ENCODE measurements around the gene FCRLA. TPM values are rescaled to one million over a fixed set of nuclear protein-coding genes. Genes with fewer than 3 reads are reported as not detected.
A peak's percentile ranks its signal among the peaks of the same experiment; 100 is the strongest.

FCRLA gene
- polyA plus RNA-seq, 1 donor from 2014 or later = 445 TPM

GRCh38 chr1:161735837-161736236 is 28.8 kb downstream of the FCRLA start:
- no peaks in the 10 kb centered on the region for H3K9me3 Mint-ChIP-seq
- no peaks in the 10 kb centered on the region for H3K27me3 Mint-ChIP-seq
- H3K36me3 Mint-ChIP-seq = no peaks in the 10 kb centered on the region
- H3K4me3 Mint-ChIP-seq = no peak overlapping the region
- H3K27ac Mint-ChIP-seq = peak overlapping the region in 1 of 3 donors; percentile 8
- peaks cover 24 to 32% (median 30%) of the 10 kb centered on the region in 3 donors for H3K4me1 Mint-ChIP-seq

DNA sequence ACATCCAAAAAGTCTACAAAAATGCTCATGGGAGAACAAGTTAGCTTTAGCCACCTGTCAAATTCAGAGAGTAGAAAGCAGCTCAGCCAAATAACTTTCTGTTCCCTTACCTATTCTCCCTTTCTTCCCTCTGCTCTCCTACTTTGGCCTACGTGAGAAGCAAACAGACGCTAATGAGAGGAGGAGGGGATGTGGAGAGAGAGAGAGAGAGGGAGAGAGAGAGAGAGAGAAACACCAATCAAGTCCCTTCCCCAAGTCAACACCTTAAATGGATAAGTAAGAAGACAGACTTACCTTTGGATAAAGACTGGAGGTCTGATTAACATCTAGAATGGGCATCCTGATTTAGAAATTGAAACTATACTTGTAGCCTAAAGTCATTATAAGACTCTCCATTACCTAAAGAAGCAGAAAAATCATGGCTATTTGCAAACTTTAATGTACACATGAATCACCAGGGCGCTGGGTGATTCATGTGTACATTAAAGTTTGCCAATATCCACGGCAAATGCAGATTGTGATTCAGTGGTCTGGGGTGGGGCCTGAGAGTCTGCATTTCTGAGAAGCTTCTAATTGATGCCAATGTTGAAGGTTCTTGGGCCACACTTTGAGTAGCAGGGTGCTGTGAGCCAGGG is 29.4 kb downstream of the FCRLA start:
- Mint-ChIP-seq H3K4me1 (peaks cover 31 to 36% (median 34%) of the 10 kb centered on the region in 3 donors), H3K27ac (peak overlapping the region in 2 of 3 donors; percentile 8 to 71), H3K4me3 (no peak overlapping the region), H3K36me3 (no peaks in the 10 kb centered on the region), H3K27me3 (no peaks in the 10 kb centered on the region), H3K9me3 (no peaks in the 10 kb centered on the region)

DNA sequence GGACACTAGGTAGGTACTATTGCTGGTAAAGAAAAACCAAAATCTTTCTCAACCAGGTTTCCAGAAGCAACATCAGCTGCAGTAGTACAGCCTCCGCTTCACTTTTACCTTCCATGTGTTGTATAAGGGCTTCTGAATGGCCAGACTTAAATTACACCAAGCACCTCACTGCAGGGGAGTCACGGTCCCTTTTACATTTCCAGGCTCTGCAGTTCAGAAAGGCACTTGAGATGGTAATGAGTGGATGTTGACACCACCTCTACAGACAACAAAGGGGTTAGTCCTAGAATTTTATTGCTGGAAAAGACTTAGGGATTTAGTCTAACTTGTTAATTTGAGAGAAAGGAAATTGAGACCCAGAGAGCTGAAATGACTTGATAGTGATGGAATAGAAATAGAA is 30.6 kb downstream of the FCRLA start:
- Mint-ChIP-seq H3K27me3 (no peaks in the 10 kb centered on the region), H3K4me1 (peaks cover 31 to 38% (median 33%) of the 10 kb centered on the region in 3 donors), H3K36me3 (no peaks in the 10 kb centered on the region), H3K4me3 (no peak overlapping the region), H3K27ac (peak overlapping the region in 1 of 3 donors; percentile 14), H3K9me3 (no peaks in the 10 kb centered on the region)

- peak overlapping the region; percentile 28 to 77 (median 54) for H3K4me3 Mint-ChIP-seq
- no peaks in the 10 kb centered on the region for H3K36me3 Mint-ChIP-seq
- H3K27me3 Mint-ChIP-seq = no peaks in the 10 kb centered on the region
- H3K27ac Mint-ChIP-seq = peak overlapping the region; percentile 53 to 97 (median 94)
- H3K4me1 Mint-ChIP-seq = peaks cover 31 to 38% (median 33%) of the 10 kb centered on the region in 3 donors
- no peaks in the 10 kb centered on the region for H3K9me3 Mint-ChIP-seq
Observed at GRCh38 chr1:161738627-161739287, 31.7 kb downstream of the FCRLA start.

DNA sequence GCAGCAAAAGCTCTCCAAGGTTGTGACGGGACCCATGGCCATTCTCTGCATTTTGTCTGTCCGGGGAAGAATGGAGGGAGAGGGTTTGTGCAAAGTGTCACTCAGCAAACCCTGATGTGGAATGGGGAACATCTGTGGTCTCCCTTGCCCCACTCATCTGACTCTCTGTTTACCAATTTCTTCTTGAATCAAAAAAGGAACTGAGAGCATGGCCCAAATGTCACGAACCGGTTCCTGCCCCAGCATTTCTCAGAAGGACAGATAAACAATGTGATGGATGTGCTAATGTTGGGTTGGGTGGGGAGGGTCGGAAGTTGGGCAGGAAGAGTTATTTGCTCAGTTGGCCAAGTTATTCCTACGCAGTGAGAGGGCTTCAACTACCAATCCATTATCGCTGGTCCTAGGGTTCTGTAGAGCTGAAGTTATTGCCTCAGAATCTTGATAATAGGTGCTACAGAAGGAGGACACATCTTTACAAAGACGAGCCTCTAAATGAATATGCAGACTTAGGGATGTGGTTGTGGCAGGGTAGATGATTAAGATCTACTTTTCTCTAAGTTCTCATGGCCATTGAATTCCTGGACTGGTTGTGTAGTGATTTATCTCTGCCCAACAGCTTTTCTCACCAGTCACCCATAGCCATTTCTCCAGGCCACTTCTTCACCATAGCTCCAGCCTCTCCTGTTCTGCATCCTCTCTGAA is 33.0 kb downstream of the FCRLA start:
- peaks cover 33 to 40% (median 33%) of the 10 kb centered on the region in 3 donors for H3K4me1 Mint-ChIP-seq

GRCh38 chr1:161740921-161741320 is 33.9 kb downstream of the FCRLA start:
- Mint-ChIP-seq H3K9me3 (no peaks in the 10 kb centered on the region), H3K27me3 (no peaks in the 10 kb centered on the region), H3K4me1 (peaks cover 33 to 40% (median 33%) of the 10 kb centered on the region in 3 donors), H3K36me3 (peaks cover 3% of the 10 kb centered on the region), H3K4me3 (peak overlapping the region in 3 of 4 donors; percentile 18 to 83 (median 82)), H3K27ac (peak overlapping the region; percentile 53 to 97 (median 94))

More for the DNA sequence above, 33.0 kb downstream of the FCRLA start:
- H3K27ac Mint-ChIP-seq = peak overlapping the region; percentile 53 to 97 (median 94)
- no peaks in the 10 kb centered on the region for H3K27me3 Mint-ChIP-seq
- peak overlapping the region; percentile 28 to 83 (median 44) for H3K4me3 Mint-ChIP-seq
- H3K9me3 Mint-ChIP-seq = no peaks in the 10 kb centered on the region
- no peaks in the 10 kb centered on the region for H3K36me3 Mint-ChIP-seq

DNA sequence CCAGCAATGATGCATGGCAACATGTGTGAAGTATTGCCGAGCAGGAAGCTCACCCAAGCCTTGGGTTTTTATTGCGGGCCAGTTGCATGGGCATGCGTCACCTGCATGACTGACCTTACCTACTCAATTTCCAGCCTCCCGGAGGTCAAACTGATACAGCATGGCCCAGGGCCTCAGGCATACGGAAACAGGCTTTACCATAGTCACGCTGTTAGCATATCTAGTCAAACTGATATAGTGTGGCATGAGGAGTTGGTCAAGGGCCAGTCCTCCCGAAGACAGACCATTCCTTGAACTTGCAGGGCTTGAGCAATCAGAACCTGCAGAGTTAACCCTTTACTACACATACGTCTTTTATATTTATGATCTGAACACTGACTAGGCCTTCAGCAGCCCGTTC is 36.2 kb downstream of the FCRLA start:
- Mint-ChIP-seq H3K4me3 (no peak overlapping the region), H3K9me3 (no peaks in the 10 kb centered on the region), H3K36me3 (peaks cover 3% of the 10 kb centered on the region), H3K27ac (no peak overlapping the region), H3K4me1 (peaks cover 36 to 40% (median 40%) of the 10 kb centered on the region in 3 donors), H3K27me3 (no peaks in the 10 kb centered on the region)

GRCh38 chr1:161747801-161748200 is 40.8 kb downstream of the FCRLA start:
- Mint-ChIP-seq H3K36me3 (peaks cover 3% of the 10 kb centered on the region), H3K4me3 (peak overlapping the region; percentile 50 to 95 (median 85)), H3K27ac (peak overlapping the region in 2 of 3 donors; percentile 15 to 74), H3K4me1 (peaks cover 18 to 25% (median 22%) of the 10 kb centered on the region in 3 donors), H3K27me3 (no peaks in the 10 kb centered on the region), H3K9me3 (no peaks in the 10 kb centered on the region)

GRCh38 chr1:161749509-161750407 is 42.7 kb downstream of the FCRLA start, which contains the start of gene DUSP12:
Gene DUSP12 (plus strand): TSS chr1:161749786. CDS start chr1:161749802, 16 bp downstream.
- peak within 1 kb of the TSS; percentile 69 to 96 (median 95) for H3K27ac Mint-ChIP-seq
- H3K4me3 Mint-ChIP-seq = peak within 1 kb of the TSS; percentile 95 to 100 (median 98)
- H3K9me3 Mint-ChIP-seq = peaks cover 0 to 1% (median 0%) of the 10 kb centered on the region in 3 donors
- peaks cover 16 to 24% (median 22%) of the 10 kb centered on the region in 3 donors for H3K4me1 Mint-ChIP-seq
- no peaks in the 10 kb centered on the region for H3K27me3 Mint-ChIP-seq
- peaks cover 8% of the 10 kb centered on the region for H3K36me3 Mint-ChIP-seq

GRCh38 chr1:161763522-161764098 is 56.6 kb downstream of the FCRLA start:
- Mint-ChIP-seq H3K4me3 (peak overlapping the region; percentile 65 to 89 (median 86)), H3K27ac (peak overlapping the region; percentile 39 to 87 (median 46))

More at GRCh38 chr1:161763522-161764098, 56.6 kb downstream of the FCRLA start:
- Mint-ChIP-seq H3K27me3 (no peaks in the 10 kb centered on the region), H3K4me1 (peaks cover 22 to 25% (median 23%) of the 10 kb centered on the region in 3 donors), H3K9me3 (no peaks in the 10 kb centered on the region), H3K36me3 (no peaks in the 10 kb centered on the region)

Other genes with a start within 250 kb of the FCRLA start
- gene FCGR2A, start 201.8 kb upstream of the FCRLA start, polyA plus RNA-seq = 1.3 TPM
- gene HSPA6, start 182.7 kb upstream of the FCRLA start, polyA plus RNA-seq = 0.80 TPM
- gene FCGR3A, start 157.4 kb upstream of the FCRLA start, polyA plus RNA-seq = 4.4 TPM
- 0.18 TPM for gene FCGR3B, start 76.1 kb upstream of the FCRLA start, polyA plus RNA-seq
- gene FCGR2B, start 44.1 kb upstream of the FCRLA start, polyA plus RNA-seq = 235 TPM
- 11.1 TPM for gene FCRLB, start 14.3 kb downstream of the FCRLA start, polyA plus RNA-seq
- 47.3 TPM for gene DUSP12, start 42.6 kb downstream of the FCRLA start, polyA plus RNA-seq
- gene ATF6, start 59.1 kb downstream of the FCRLA start, polyA plus RNA-seq = 14.3 TPM

All from IgD-negative memory B cell (primary cell).